Astrocyte (in vitro differentiated cells and primary cell): ENCODE measurements around the gene FBXW8. TPM values are rescaled to one million over a fixed set of nuclear protein-coding genes. Genes with fewer than 3 reads are reported as not detected.

ENCODE experiments used
- DNase-seq: peaks from one replicate; pipeline ENCODE4 v3.0.0-alpha.2; 2010; ENCODE audit warnings: low read depth
- FAIRE-seq: peaks from 2 replicates; lab custom pipeline; 2011; peaks lifted over from hg19 to GRCh38; lab: Jason Lieb, UNC
- H2AFZ ChIP-seq: 2 replicates; pipeline ENCODE4 v1.6.0; 2012; ENCODE audit warnings: low read depth, low read length, inconsistent platforms
- H3K27ac ChIP-seq: 2 replicates; pipeline ENCODE4 v1.5.1; 2011; ENCODE audit warnings: low read depth, low read length, inconsistent platforms
- H3K27me3 ChIP-seq: 2 replicates; pipeline ENCODE4 v1.6.0; 2011; ENCODE audit warnings: low read length, inconsistent platforms; ENCODE audit not compliant: insufficient read depth
- H3K36me3 ChIP-seq: 2 replicates; pipeline ENCODE4 v1.5.1; 2011; ENCODE audit warnings: low read length, inconsistent platforms; ENCODE audit not compliant: insufficient read depth
- H3K4me1 ChIP-seq: 2 replicates; pipeline ENCODE4 v1.5.1; 2011; ENCODE audit warnings: low read length, inconsistent platforms; ENCODE audit not compliant: insufficient read depth
- H3K4me2 ChIP-seq: 2 replicates; pipeline ENCODE4 v1.6.0; 2012; ENCODE audit warnings: low read length, inconsistent platforms
- H3K4me3 ChIP-seq: 2 replicates; pipeline ENCODE4 v1.5.1; 2011; ENCODE audit warnings: low read depth, mild to moderate bottlenecking, low read length, inconsistent platforms; ENCODE audit not compliant: insufficient read depth
- H3K79me2 ChIP-seq: 2 replicates; pipeline ENCODE4 v1.6.0; 2012; ENCODE audit warnings: mild to moderate bottlenecking, low read length, inconsistent platforms; ENCODE audit not compliant: insufficient read depth
- H3K9ac ChIP-seq: 2 replicates; pipeline ENCODE4 v1.6.0; 2012; ENCODE audit warnings: mild to moderate bottlenecking, low read length, inconsistent platforms
- H3K9me3 ChIP-seq: 2 replicates; pipeline ENCODE4 v1.5.1; 2012; ENCODE audit warnings: low read depth, mild to moderate bottlenecking, low read length, inconsistent platforms; ENCODE audit not compliant: insufficient read depth
- H4K20me1 ChIP-seq: 2 replicates; pipeline ENCODE4 v1.6.0; 2012; ENCODE audit warnings: low read length, inconsistent platforms; ENCODE audit not compliant: insufficient read depth
- H3K27ac Mint-ChIP-seq: one replicate; pipeline ENCODE4 v1.8.0; 2021; ENCODE audit warnings: mild to moderate bottlenecking, mixed read lengths; ENCODE audit not compliant: unreplicated experiment
- H3K27me3 Mint-ChIP-seq: one replicate; pipeline ENCODE4 v1.8.0; 2021; ENCODE audit warnings: low read depth, mixed read lengths; ENCODE audit not compliant: unreplicated experiment
- H3K36me3 Mint-ChIP-seq: one replicate; pipeline ENCODE4 v1.8.0; 2021; ENCODE audit warnings: low read depth, mixed read lengths; ENCODE audit not compliant: unreplicated experiment
- H3K4me1 Mint-ChIP-seq: one replicate; pipeline ENCODE4 v1.8.0; 2021; ENCODE audit warnings: low read depth, mixed read lengths; ENCODE audit not compliant: unreplicated experiment
- H3K4me3 Mint-ChIP-seq: one replicate; pipeline ENCODE4 v1.8.0; 2021; ENCODE audit warnings: mild to moderate bottlenecking, moderate library complexity, mixed read lengths; ENCODE audit not compliant: unreplicated experiment
- H3K9me3 Mint-ChIP-seq: one replicate; pipeline ENCODE4 v1.8.0; 2021; ENCODE audit warnings: mild to moderate bottlenecking, mixed read lengths; ENCODE audit not compliant: unreplicated experiment
- EZH2 ChIP-seq: IDR thresholded peaks from 2 replicates; pipeline ENCODE4 v1.6.1; 2012; ENCODE audit warnings: mild to moderate bottlenecking, low read length, inconsistent platforms; ENCODE audit not compliant: insufficient read depth
- total RNA-seq: library from RNA; stranded (reverse); gene quantifications from 2 replicates; pipeline ENCODE4 v1.2.1, GENCODE V29; 2021
- TF ChIP-seq, protein P1 (sequence below): IDR thresholded peaks from 2 replicates; pipeline ENCODE4 v1.5.1; 2011; ENCODE audit warnings: low read depth, mild to moderate bottlenecking, inconsistent platforms, low read length, moderate library complexity; ENCODE audit not compliant: insufficient read depth

FBXW8 gene
- total RNA-seq, 1 donor from 2014 or later = 26.4 TPM

DNA sequence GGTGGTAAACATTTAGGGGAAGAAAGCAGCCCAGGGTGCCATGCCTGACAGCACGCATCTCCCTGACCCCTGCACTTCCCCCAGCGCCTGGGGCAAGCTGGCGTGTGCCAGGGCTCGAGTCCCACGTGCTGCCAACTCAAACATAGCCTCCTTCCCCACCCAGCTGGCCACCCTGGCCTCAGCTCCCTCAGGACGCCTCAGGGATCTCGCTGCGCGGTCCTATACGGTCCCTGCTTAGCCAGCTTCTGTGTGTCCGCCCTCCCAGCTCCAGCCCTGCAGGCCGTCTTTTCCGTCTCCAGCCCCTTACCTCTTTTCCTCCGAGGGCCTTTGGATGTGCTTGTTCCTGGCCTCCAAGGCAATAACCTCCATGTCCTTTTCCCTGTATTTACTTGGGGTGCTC is 117.5 kb downstream of the FBXW8 start:
- Histone ChIP-seq H3K4me1 (peaks cover 2% of the 10 kb centered on the region), H3K9me3 (no peaks in the 10 kb centered on the region), H2AFZ (no peak overlapping the region), H3K4me3 (no peak overlapping the region), H3K79me2 (no peaks in the 10 kb centered on the region), H3K27ac (no peak overlapping the region), H4K20me1 (no peaks in the 10 kb centered on the region), H3K36me3 (peaks cover 32% of the 10 kb centered on the region), H3K27me3 (peaks cover 5% of the 10 kb centered on the region), H3K9ac (no peak overlapping the region), H3K4me2 (no peak overlapping the region)
- no peaks in the 10 kb centered on the region for H3K9me3 Mint-ChIP-seq
- DNase-seq (no peak), FAIRE-seq (no peak)
- no peak overlapping the region for H3K4me3 Mint-ChIP-seq
- H3K36me3 Mint-ChIP-seq = peaks cover 17% of the 10 kb centered on the region
- H3K27me3 Mint-ChIP-seq = no peaks in the 10 kb centered on the region
- TF ChIP-seq, protein P1, sequence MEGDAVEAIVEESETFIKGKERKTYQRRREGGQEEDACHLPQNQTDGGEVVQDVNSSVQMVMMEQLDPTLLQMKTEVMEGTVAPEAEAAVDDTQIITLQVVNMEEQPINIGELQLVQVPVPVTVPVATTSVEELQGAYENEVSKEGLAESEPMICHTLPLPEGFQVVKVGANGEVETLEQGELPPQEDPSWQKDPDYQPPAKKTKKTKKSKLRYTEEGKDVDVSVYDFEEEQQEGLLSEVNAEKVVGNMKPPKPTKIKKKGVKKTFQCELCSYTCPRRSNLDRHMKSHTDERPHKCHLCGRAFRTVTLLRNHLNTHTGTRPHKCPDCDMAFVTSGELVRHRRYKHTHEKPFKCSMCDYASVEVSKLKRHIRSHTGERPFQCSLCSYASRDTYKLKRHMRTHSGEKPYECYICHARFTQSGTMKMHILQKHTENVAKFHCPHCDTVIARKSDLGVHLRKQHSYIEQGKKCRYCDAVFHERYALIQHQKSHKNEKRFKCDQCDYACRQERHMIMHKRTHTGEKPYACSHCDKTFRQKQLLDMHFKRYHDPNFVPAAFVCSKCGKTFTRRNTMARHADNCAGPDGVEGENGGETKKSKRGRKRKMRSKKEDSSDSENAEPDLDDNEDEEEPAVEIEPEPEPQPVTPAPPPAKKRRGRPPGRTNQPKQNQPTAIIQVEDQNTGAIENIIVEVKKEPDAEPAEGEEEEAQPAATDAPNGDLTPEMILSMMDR = no peak
- TF ChIP-seq EZH2 = no peak
- H3K4me1 Mint-ChIP-seq = peaks cover 12% of the 10 kb centered on the region
- no peak overlapping the region for H3K27ac Mint-ChIP-seq

DNA sequence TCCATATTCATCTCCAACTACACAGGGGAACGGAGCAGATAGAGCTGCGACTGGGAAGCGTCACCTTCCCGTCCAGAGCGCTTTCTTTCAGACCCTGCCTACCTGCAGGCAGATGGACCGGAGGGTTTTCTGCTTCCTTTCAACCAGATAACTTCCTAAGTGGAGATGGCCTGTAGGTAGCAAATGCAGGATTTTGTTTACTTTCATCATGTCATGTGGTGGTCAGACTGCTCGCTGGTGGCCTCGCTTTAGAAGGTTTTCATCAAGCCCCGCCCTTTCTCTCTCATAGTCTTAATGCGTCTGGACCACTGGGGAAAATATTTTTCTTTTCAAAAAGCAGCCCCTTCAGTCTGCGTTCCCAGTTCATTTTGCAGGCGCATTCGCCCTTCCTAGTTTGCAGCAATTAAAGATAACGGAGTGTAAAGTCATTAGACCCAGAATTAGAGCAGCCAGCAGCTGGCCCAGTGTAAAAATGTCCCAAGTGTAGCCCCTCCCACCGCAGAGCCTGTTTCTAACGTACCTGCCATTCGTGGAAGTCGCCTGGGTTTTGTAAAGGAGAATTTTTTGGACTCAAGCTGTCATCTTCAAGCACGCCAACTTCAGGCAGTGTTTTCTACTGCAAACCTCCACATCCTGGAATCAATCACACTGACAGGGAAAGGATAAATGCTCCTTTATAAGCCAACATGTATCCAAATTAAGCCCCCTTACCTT is 119.6 kb downstream of the FBXW8 start:
- H3K79me2 ChIP-seq = no peaks in the 10 kb centered on the region
- H4K20me1 ChIP-seq = no peaks in the 10 kb centered on the region
- FAIRE-seq = no peak
- DNase-seq = no peak
- no peak overlapping the region for H3K4me2 ChIP-seq
- no peak overlapping the region for H3K4me3 ChIP-seq
- Mint-ChIP-seq H3K4me3 (no peak overlapping the region), H3K36me3 (peaks cover 20% of the 10 kb centered on the region), H3K9me3 (no peaks in the 10 kb centered on the region), H3K4me1 (peaks cover 14% of the 10 kb centered on the region), H3K27ac (no peak overlapping the region), H3K27me3 (peaks cover 4% of the 10 kb centered on the region)
- peaks cover 18% of the 10 kb centered on the region for H3K27me3 ChIP-seq
- H3K9me3 ChIP-seq = no peaks in the 10 kb centered on the region
- H3K36me3 ChIP-seq = peaks cover 21% of the 10 kb centered on the region
- peaks cover 2% of the 10 kb centered on the region for H3K4me1 ChIP-seq
- no peak overlapping the region for H3K9ac ChIP-seq
- H3K27ac ChIP-seq = no peak overlapping the region
- TF ChIP-seq EZH2 = no peak
- TF ChIP-seq, protein P1 = no peak
- no peak overlapping the region for H2AFZ ChIP-seq
